Measurements from ENCODE around the gene SLC4A4. TPM values are rescaled to one million over a fixed set of nuclear protein-coding genes. Genes with fewer than 3 reads are reported as not detected.
A peak's percentile ranks its signal among the peaks of the same experiment; 100 is the strongest.

SLC4A4 gene
- total RNA-seq, 1 experiment from 2014 or later = 0.72 TPM

- DNase-seq (ENCODE audit: low read depth) = no peak
Measured at GRCh38 chr4:71356924-71357663, 18.3 kb downstream of the SLC4A4 start.

GRCh38 chr4:71360844-71361243, 22.0 kb downstream of the SLC4A4 start:
- DNase-seq (ENCODE audit: low read depth) = no peak

- DNase-seq (ENCODE audit: low read depth) = no peak
Measured at GRCh38 chr4:71361476-71361875, 22.7 kb downstream of the SLC4A4 start.

GRCh38 chr4:71366766-71367165, 27.9 kb downstream of the SLC4A4 start:
- DNase-seq (ENCODE audit: low read depth) = no peak

GRCh38 chr4:71367546-71367945, 28.7 kb downstream of the SLC4A4 start:
- DNase-seq (ENCODE audit: low read depth) = no peak

- no peak for DNase-seq (ENCODE audit: low read depth)
Measured at GRCh38 chr4:71368906-71369305, 30.1 kb downstream of the SLC4A4 start.

- DNase-seq (ENCODE audit: low read depth) = no peak
Measured at GRCh38 chr4:71369536-71369935, 30.7 kb downstream of the SLC4A4 start.

GRCh38 chr4:71375494-71375893, 36.7 kb downstream of the SLC4A4 start:
- DNase-seq (ENCODE audit: low read depth) = no peak

- DNase-seq (ENCODE audit: low read depth) = peak; percentile 70
Measured at GRCh38 chr4:71377561-71377960, 38.7 kb downstream of the SLC4A4 start.

- no peak for DNase-seq (ENCODE audit: low read depth)
Measured at GRCh38 chr4:71379126-71379525, 40.3 kb downstream of the SLC4A4 start.

- DNase-seq (ENCODE audit: low read depth) = peak; percentile 48
Measured at GRCh38 chr4:71380788-71381187, 42.0 kb downstream of the SLC4A4 start.

GRCh38 chr4:71382125-71382899, 43.5 kb downstream of the SLC4A4 start:
- DNase-seq (ENCODE audit: low read depth) = no peak

GRCh38 chr4:71382900-71383560, 44.2 kb downstream of the SLC4A4 start:
- no peak for DNase-seq (ENCODE audit: low read depth)

- no peak for DNase-seq (ENCODE audit: low read depth)
Measured at GRCh38 chr4:71383984-71384383, 45.2 kb downstream of the SLC4A4 start.

GRCh38 chr4:71389149-71389827, 50.5 kb downstream of the SLC4A4 start:
- no peak for DNase-seq (ENCODE audit: low read depth)

GRCh38 chr4:71392109-71392508, 53.3 kb downstream of the SLC4A4 start:
- DNase-seq (ENCODE audit: low read depth) = no peak

- peak; percentile 44 for DNase-seq (ENCODE audit: low read depth)
Measured at GRCh38 chr4:71396382-71396781, 57.6 kb downstream of the SLC4A4 start.

GRCh38 chr4:71400810-71401209, 62.0 kb downstream of the SLC4A4 start:
- DNase-seq (ENCODE audit: low read depth) = no peak

GRCh38 chr4:71402616-71403015, 63.8 kb downstream of the SLC4A4 start:
- DNase-seq (ENCODE audit: low read depth) = no peak

GRCh38 chr4:71404049-71404448, 65.2 kb downstream of the SLC4A4 start:
- peak; percentile 17 for DNase-seq (ENCODE audit: low read depth)

- no peak for DNase-seq (ENCODE audit: low read depth)
Measured at GRCh38 chr4:71405791-71406190, 67.0 kb downstream of the SLC4A4 start.

All from HT1080 (cell line).